GM19324 (cell line): ENCODE measurements around the gene IPCEF1.
"Not testable (repeated sequence)": the region's sequence is repeated elsewhere in the genome, so short reads cannot be mapped to it uniquely, and the experiment has no call there.

ENCODE experiments used
- ATAC-seq: cut with Tn5 transposase; IDR thresholded peaks from one replicate; pipeline ENCODE4 v1.9.1; 2021; ENCODE audit warnings: mild to moderate bottlenecking, moderate library complexity; ENCODE audit not compliant: unreplicated experiment, low FRiP score

The IPCEF1 gene

DNA sequence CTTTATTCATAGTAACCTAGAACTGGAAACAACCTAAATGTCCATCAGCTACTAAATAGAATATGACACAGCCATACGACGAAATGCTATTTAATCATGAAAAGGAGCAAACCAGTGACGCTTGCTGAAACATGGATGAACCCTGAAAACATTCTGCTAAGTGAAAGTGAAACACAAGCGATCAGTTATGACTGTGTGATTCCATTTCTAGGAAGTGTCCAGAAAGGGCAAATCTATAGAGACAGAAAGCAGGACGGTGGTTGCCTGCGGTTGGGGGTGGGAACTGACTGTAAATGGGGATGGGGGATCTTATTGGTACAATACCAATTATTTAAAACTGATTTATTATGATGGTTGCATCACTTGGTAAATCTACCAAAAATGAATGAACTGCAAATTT is 126.8 kb downstream of the IPCEF1 start:
- peak; percentile 48 for ATAC-seq

GRCh38 chr6:154228521-154228905 is 128.1 kb downstream of the IPCEF1 start:
- no peak for ATAC-seq

DNA sequence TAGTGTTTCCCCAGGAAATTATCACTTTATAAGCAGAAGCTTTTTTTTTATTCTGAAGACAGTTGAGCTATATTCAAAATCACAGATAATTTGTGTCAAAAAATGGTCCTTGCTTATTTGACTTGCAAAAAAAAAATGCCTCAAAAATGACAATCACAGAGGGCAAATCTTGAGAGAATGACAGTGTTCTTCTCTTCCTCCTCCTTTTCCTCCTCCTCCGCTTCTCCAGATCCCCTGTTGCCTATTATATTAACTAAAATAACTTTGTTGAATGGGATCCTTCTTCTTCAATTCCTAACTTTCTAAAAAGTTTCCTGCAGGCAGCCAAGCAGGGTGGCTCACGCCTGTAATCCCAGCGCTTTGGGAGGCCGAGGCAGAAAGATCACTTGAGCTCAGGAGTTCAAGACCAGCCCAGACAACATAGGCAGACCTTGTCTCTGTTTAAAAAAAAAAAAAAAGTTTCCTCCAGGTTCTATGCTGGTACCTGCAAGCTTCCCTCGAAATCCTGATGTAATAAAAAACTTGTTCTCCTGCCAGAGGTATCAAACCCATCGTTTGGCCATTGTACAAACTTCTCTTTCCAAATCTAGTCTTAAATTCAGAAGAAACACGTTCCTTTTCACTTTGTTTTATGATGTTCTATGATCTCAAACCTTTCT is 128.6 kb downstream of the IPCEF1 start:
- ATAC-seq: no peak

DNA sequence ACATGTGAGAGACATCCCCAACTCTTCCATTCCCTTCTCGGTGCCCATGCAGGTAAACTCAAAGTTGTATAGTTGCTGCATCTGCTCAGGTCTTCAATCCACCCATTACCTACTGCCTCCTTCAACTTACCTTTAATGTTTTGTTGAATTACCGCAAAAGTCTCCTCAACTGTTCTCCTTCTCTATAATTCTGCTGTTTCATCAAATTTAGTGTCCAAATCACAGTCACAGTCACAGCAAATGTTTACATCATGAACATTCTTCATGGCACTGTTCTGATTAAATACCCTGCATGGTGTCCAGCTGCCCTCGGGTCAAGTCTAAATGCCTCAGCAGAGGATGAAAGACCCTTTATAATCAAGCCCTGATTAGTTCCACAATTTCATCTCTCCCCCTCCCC is 130.1 kb downstream of the IPCEF1 start:
- no peak for ATAC-seq

- no peak for ATAC-seq
Observed at GRCh38 chr6:154223296-154223695, 133.3 kb downstream of the IPCEF1 start.

DNA sequence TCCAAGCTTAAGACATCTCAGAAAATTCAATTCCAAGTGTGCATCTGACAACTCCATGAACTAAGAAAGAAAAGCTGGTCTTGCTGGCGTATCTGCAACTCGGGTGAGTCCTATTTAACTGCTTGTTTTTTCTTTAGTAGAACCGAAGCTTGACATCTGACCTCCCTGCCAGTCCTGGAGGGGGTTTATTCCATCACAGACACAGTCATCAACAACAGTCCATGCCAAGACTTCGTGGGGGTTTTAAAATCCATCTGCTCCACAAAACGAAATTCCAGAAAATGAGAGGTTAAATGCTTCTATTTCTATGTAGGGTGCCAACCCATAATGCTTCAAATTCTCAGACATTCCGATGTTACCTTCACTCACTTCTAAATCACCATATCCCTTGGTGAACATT is 133.9 kb downstream of the IPCEF1 start:
- no peak for ATAC-seq

DNA sequence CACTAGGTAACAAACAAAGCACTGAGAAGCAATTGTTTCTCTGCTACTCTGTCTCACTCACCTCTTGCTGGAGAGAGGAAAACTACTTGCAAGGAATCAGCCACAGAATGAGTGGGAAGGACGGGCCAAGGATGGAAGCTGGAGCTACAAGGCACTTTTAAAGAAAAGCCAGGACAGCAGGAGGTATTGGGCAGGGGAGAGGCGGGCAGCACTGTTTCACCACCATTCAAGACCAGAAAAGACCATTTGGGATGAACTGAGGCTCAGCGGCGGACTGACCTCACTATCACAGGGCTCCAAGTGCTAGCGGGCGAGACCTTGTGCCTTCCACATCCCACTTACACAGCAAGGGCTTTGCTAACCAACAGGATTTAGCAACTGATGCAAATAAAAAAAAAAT is 137.4 kb downstream of the IPCEF1 start:
- ATAC-seq: no peak

GRCh38 chr6:154218787-154219186 is 137.8 kb downstream of the IPCEF1 start:
- ATAC-seq: no peak

- no peak for ATAC-seq
Observed at GRCh38 chr6:154218301-154218700, 138.3 kb downstream of the IPCEF1 start.

- ATAC-seq: no peak
Observed at GRCh38 chr6:154213782-154214181, 142.8 kb downstream of the IPCEF1 start.

- no peak for ATAC-seq
Observed at GRCh38 chr6:154210678-154211077, 145.9 kb downstream of the IPCEF1 start.

- no peak for ATAC-seq
Observed at GRCh38 chr6:154209555-154209954, 147.0 kb downstream of the IPCEF1 start.

DNA sequence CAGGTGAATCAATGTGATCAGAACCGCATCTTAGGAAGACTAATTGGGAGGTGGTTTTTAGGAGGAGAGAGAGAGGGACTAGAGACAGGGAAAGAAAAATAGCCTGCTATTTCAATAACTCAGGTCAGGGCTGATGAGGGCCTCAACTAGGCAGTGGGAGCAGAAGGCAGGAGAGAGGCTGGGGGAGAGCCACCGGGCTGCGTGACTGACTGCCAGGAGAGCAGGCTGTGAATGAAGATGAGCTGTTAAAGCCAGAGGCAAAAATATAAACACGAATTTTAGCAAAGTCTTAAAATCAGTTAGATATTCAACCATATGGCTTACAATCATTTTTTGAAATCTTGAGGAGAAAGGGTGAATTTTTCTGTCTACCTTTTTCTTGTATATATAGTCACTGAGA is 149.6 kb downstream of the IPCEF1 start:
- ATAC-seq: no peak

- ATAC-seq: no peak
Observed at GRCh38 chr6:154206141-154206540, 150.5 kb downstream of the IPCEF1 start.

GRCh38 chr6:154202958-154203357 is 153.6 kb downstream of the IPCEF1 start:
- ATAC-seq: no peak

- ATAC-seq: no peak
Observed at GRCh38 chr6:154202339-154202738, 154.3 kb downstream of the IPCEF1 start.

GRCh38 chr6:154201688-154202087 is 154.9 kb downstream of the IPCEF1 start:
- ATAC-seq: not testable (repeated sequence)

DNA sequence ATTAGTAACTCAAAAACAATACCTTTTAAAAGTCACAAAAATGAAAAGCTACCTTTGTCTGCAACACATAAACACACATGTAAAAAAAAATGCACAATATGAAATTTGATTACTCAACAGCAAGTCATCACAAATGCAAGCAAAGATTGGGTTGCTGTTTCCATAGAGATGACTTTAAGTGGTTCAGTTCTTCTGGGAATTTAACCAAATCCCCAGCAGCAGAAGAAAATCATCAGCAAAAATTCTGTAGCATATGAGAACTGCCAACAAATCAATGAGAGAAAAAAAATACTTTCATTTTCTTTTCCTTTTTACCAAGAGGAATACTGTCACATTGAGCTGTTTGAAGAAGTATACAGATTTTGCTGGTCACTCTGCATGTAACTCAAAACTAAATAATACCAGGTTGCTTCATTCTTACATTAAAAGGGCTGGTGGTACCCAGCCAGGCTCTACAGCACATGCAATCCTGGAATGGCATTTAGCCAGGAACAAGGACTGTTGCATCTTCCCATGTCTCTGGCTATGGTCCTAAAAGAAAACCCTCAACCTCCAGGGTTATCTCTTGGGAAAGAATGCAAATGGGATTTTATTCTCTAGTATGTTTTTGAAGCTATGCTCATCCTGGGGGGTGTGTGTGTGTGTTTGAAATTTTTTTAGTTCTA is 159.3 kb downstream of the IPCEF1 start:
- no peak for ATAC-seq

- no peak for ATAC-seq
Observed at GRCh38 chr6:154196333-154196885, 160.2 kb downstream of the IPCEF1 start.

DNA sequence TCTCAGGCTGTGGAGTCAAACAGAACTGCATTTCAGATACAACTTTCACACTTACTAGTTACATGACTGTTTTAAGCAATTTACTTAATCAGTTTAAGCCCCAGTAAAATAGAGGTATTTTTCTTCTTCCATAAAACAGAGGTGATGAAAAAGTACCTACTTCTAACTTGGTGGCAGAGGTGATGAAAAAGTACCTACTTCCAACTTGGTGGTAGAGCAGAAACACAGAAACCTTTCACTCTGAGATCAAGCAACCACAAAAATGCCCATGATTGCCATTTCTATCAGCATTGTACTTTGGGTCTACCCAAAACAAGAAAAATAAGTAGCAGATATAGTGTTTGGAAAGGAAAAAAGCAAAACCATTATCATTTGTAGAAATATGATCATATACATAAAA is 168.9 kb downstream of the IPCEF1 start:
- ATAC-seq: no peak

- ATAC-seq: no peak
Observed at GRCh38 chr6:154187203-154187602, 169.4 kb downstream of the IPCEF1 start.

GRCh38 chr6:154179434-154179833 is 177.2 kb downstream of the IPCEF1 start:
- ATAC-seq: no peak
